AML-193 (cell line): Measurements from ENCODE around the gene LYPD5.

Experiments
- DNase-seq, 2 experiments: peaks; one replicate each; lab custom pipeline; 2025; lab: John Stamatoyannopoulos, UW

The LYPD5 gene

GRCh38 chr19:43752287-43752875 is 49.9 kb downstream of the LYPD5 start:
- no peak for DNase-seq

- no peak for DNase-seq
Observed at GRCh38 chr19:43751466-43752220, 50.6 kb downstream of the LYPD5 start.

GRCh38 chr19:43749898-43750297 is 52.3 kb downstream of the LYPD5 start:
- no peak for DNase-seq

- no peak for DNase-seq
Observed at GRCh38 chr19:43749152-43749551, 53.1 kb downstream of the LYPD5 start.

GRCh38 chr19:43748685-43749084 is 53.6 kb downstream of the LYPD5 start:
- DNase-seq, result no peak

GRCh38 chr19:43748205-43748594 is 54.0 kb downstream of the LYPD5 start:
- no peak for DNase-seq

- DNase-seq, result no peak
Observed at GRCh38 chr19:43747557-43748204, 54.6 kb downstream of the LYPD5 start.
